WTC11 (cell line): ENCODE results near the gene B3GLCT.

Experiments used
- ATF3 ChIP-seq: sonication (generic); formaldehyde crosslinking; conservative IDR thresholded peaks from 2 replicates; pipeline ENCODE4 v1.8.1; 2022; ENCODE audit warnings: mild to moderate bottlenecking, missing genetic modification reagents
- CBFB ChIP-seq: sonication (generic); formaldehyde crosslinking; IDR thresholded peaks from 2 replicates; pipeline ENCODE4 v1.8.1; 2022; ENCODE audit warnings: mild to moderate bottlenecking, low read depth, missing genetic modification reagents
- CTCF ChIP-seq: fragments of 200-600 bp; IDR thresholded peaks from 2 replicates; pipeline ENCODE4 v1.8.0; 2022; ENCODE audit warnings: antibody characterized with exemption
- GABPB1 ChIP-seq: sonication (generic); formaldehyde crosslinking; IDR thresholded peaks from 2 replicates; pipeline ENCODE4 v1.8.1; 2023; ENCODE audit warnings: mild to moderate bottlenecking, missing genetic modification reagents
- GTF2I ChIP-seq: fragments of 250-450 bp; sonication (Bioruptor Pico); conservative IDR thresholded peaks from 2 replicates; pipeline ENCODE4 v1.4.0; 2021; ENCODE audit warnings: mild to moderate bottlenecking
- JUN ChIP-seq: sonication (generic); formaldehyde crosslinking; IDR thresholded peaks from 2 replicates; pipeline ENCODE4 v1.8.0; 2023; ENCODE audit warnings: mild to moderate bottlenecking, missing genetic modification reagents
- NFYB ChIP-seq: sonication (generic); formaldehyde crosslinking; conservative IDR thresholded peaks from 2 replicates; pipeline ENCODE4 v1.8.0; 2022; ENCODE audit warnings: low read depth, missing genetic modification reagents
- STAT6 ChIP-seq: sonication (generic); formaldehyde crosslinking; conservative IDR thresholded peaks from 2 replicates; pipeline ENCODE4 v1.8.1; 2023; ENCODE audit warnings: mild to moderate bottlenecking, low read depth, missing genetic modification reagents, moderate library complexity
- USF2 ChIP-seq: sonication (generic); formaldehyde crosslinking; IDR thresholded peaks from 2 replicates; pipeline ENCODE4 v1.8.1; 2023; ENCODE audit warnings: mild to moderate bottlenecking, missing genetic modification reagents, moderate library complexity
- ZBTB21 ChIP-seq: sonication (generic); formaldehyde crosslinking; IDR thresholded peaks from 2 replicates; pipeline ENCODE4 v1.8.1; 2023; ENCODE audit warnings: mild to moderate bottlenecking, missing genetic modification reagents, borderline replicate concordance

GRCh38 chr13:31199527-31199848 lies 287 bp upstream of the B3GLCT start:
- TF ChIP-seq GTF2I (CRISPR knock-in tag) (no peak), ZBTB21 (CRISPR knock-in tag) (no peak), GABPB1 (CRISPR knock-in tag) (no peak), CTCF (no peak), STAT6 (no peak), NFYB (no peak), ATF3 (CRISPR knock-in tag) (no peak), USF2 (no peak), JUN (CRISPR knock-in tag) (no peak), CBFB (CRISPR knock-in tag) (no peak)
